H9 (cell line): ENCODE data around the gene ASCC1. TPM values are rescaled to one million over a fixed set of nuclear protein-coding genes. Genes with fewer than 3 reads are reported as not detected.

Source experiments
- DNase-seq: peaks from one replicate; pipeline ENCODE4 v3.0.0-alpha.2; 2017
- H2AFZ ChIP-seq: one replicate; pipeline ENCODE4 v1.6.1; 2013; ENCODE audit warnings: mild to moderate bottlenecking, low read length, control low read depth, moderate library complexity
- H2AK5ac ChIP-seq: 2 replicates; pipeline ENCODE4 v1.6.1; 2013; ENCODE audit warnings: low read length, control low read depth, mixed read lengths; ENCODE audit not compliant: insufficient read length
- H2BK120ac ChIP-seq: one replicate; pipeline ENCODE4 v1.6.1; 2013; ENCODE audit warnings: low read depth, mild to moderate bottlenecking, low read length, control low read depth, inconsistent platforms; ENCODE audit not compliant: poor library complexity, severe bottlenecking
- H2BK12ac ChIP-seq: 2 replicates; pipeline ENCODE4 v1.6.1; 2013; ENCODE audit warnings: low read length, control low read depth, mixed read lengths, low read depth; ENCODE audit not compliant: insufficient read length
- H2BK15ac ChIP-seq: 2 replicates; pipeline ENCODE4 v1.6.1; 2013; ENCODE audit warnings: low read depth, low read length, control low read depth
- H2BK20ac ChIP-seq: one replicate; pipeline ENCODE4 v1.6.1; 2013; ENCODE audit warnings: low read depth, mild to moderate bottlenecking, low read length, control low read depth, inconsistent platforms; ENCODE audit not compliant: poor library complexity, severe bottlenecking
- H2BK5ac ChIP-seq: 2 replicates; pipeline ENCODE4 v1.6.1; 2013; ENCODE audit warnings: low read length, control low read depth, mixed read lengths; ENCODE audit not compliant: insufficient read length
- H3K14ac ChIP-seq: 2 replicates; pipeline ENCODE4 v1.6.1; 2013; ENCODE audit warnings: low read length, control low read depth; ENCODE audit not compliant: insufficient read depth
- H3K18ac ChIP-seq: 2 replicates; pipeline ENCODE4 v1.6.1; 2013; ENCODE audit warnings: low read depth, mild to moderate bottlenecking, mixed read lengths, low read length, control low read depth; ENCODE audit not compliant: insufficient read length
- H3K23ac ChIP-seq: 2 replicates; pipeline ENCODE4 v1.6.1; 2013; ENCODE audit warnings: low read length, control low read depth, mixed read lengths, low read depth; ENCODE audit not compliant: insufficient read length
- H3K23me2 ChIP-seq: 2 replicates; pipeline ENCODE4 v1.6.1; 2013; ENCODE audit warnings: low read depth, mild to moderate bottlenecking, mixed read lengths, low read length, control low read depth; ENCODE audit not compliant: insufficient read length, poor library complexity, severe bottlenecking
- H3K27ac ChIP-seq: 2 replicates; pipeline ENCODE4 v1.5.1; 2013; ENCODE audit warnings: low read length, control low read depth, mixed read lengths, low read depth; ENCODE audit not compliant: insufficient read length
- H3K27me3 ChIP-seq: 2 replicates; pipeline ENCODE4 v1.6.1; 2013; ENCODE audit warnings: low read length, control low read depth, inconsistent platforms; ENCODE audit not compliant: insufficient read depth
- H3K4ac ChIP-seq: 2 replicates; pipeline ENCODE4 v1.6.1; 2013; ENCODE audit warnings: low read depth, mild to moderate bottlenecking, control low read depth, inconsistent platforms, low read length, moderate library complexity
- H3K4me1 ChIP-seq: 2 replicates; pipeline ENCODE4 v1.6.1; 2013; ENCODE audit warnings: low read length, control low read depth, inconsistent platforms; ENCODE audit not compliant: insufficient read depth
- H3K4me2 ChIP-seq: 2 replicates; pipeline ENCODE4 v1.6.1; 2013; ENCODE audit warnings: low read length, control low read depth, mixed read lengths; ENCODE audit not compliant: insufficient read length, insufficient read depth
- H3K56ac ChIP-seq: 2 replicates; pipeline ENCODE4 v1.6.1; 2013; ENCODE audit warnings: low read depth, mild to moderate bottlenecking, mixed read lengths, low read length, control low read depth; ENCODE audit not compliant: insufficient read length
- H3K79me1 ChIP-seq: 2 replicates; pipeline ENCODE4 v1.6.1; 2013; ENCODE audit warnings: low read depth, mild to moderate bottlenecking, moderate library complexity, low read length, control low read depth, inconsistent platforms; ENCODE audit not compliant: insufficient read depth, poor library complexity, severe bottlenecking
- H3K79me2 ChIP-seq: 2 replicates; pipeline ENCODE4 v1.6.1; 2013; ENCODE audit warnings: low read length, control low read depth, inconsistent platforms; ENCODE audit not compliant: insufficient read depth
- H3K9ac ChIP-seq: 2 replicates; pipeline ENCODE4 v1.6.1; 2013; ENCODE audit warnings: low read length, control low read depth, mixed read lengths; ENCODE audit not compliant: insufficient read length; ENCODE audit errors: extremely low read depth
- H3K9me3 ChIP-seq: one replicate; pipeline ENCODE4 v1.6.1; 2013; ENCODE audit warnings: low read depth, low read length, inconsistent platforms; ENCODE audit not compliant: control insufficient read depth
- H3T11ph ChIP-seq: one replicate; pipeline ENCODE4 v1.6.1; 2013; ENCODE audit warnings: mild to moderate bottlenecking, low read length, control low read depth, inconsistent platforms
- H4K20me1 ChIP-seq: one replicate; pipeline ENCODE4 v1.6.1; 2013; ENCODE audit not compliant: control insufficient read depth, insufficient read length, insufficient read depth
- H4K5ac ChIP-seq: 2 replicates; pipeline ENCODE4 v1.6.1; 2013; ENCODE audit warnings: low read depth, mild to moderate bottlenecking, mixed read lengths, low read length, control low read depth; ENCODE audit not compliant: insufficient read length
- H4K8ac ChIP-seq: replicated peaks from 2 replicates; pipeline ENCODE4 v1.6.1; 2013; ENCODE audit warnings: low read length, control low read depth, mixed read lengths, low read depth; ENCODE audit not compliant: insufficient read length
- H4K91ac ChIP-seq: 2 replicates; pipeline ENCODE4 v1.6.1; 2013; ENCODE audit warnings: low read depth, mild to moderate bottlenecking, moderate library complexity, mixed read lengths, low read length, control low read depth; ENCODE audit not compliant: insufficient read length
- H3K27ac Mint-ChIP-seq, 3 experiments: 2 replicates in 2 of 3; 3 replicates in 1 of 3; pipeline ENCODE4 v1.8.0; 2020 to 2021; ENCODE audit warnings: mixed read lengths in 3 of 3, mild to moderate bottlenecking in 1 of 3, moderate library complexity in 1 of 3
- H3K27me3 Mint-ChIP-seq: 2 replicates; pipeline ENCODE4 v1.8.0; 2021; ENCODE audit warnings: low read depth, mild to moderate bottlenecking, moderate library complexity, mixed read lengths
- H3K36me3 Mint-ChIP-seq, 3 experiments: 2 replicates in 2 of 3; 3 replicates in 1 of 3; pipeline ENCODE4 v1.8.0; 2020 to 2021; ENCODE audit warnings: low read depth in 3 of 3, mixed read lengths in 3 of 3; ENCODE audit not compliant: insufficient read depth in 1 of 3
- H3K4me1 Mint-ChIP-seq, 2 experiments: 2 replicates each; pipeline ENCODE4 v1.8.0; 2020; ENCODE audit warnings: mixed read lengths in 2 of 2
- H3K4me3 Mint-ChIP-seq, 2 experiments: 2 replicates in 1 of 2; 3 replicates in 1 of 2; pipeline ENCODE4 v1.8.0; 2020 to 2021; ENCODE audit warnings: mild to moderate bottlenecking in 2 of 2, mixed read lengths in 2 of 2, moderate library complexity in 1 of 2
- H3K9me3 Mint-ChIP-seq, 2 experiments: 2 replicates in 1 of 2; 3 replicates in 1 of 2; pipeline ENCODE4 v1.8.0; 2020; ENCODE audit warnings: mild to moderate bottlenecking in 2 of 2, mixed read lengths in 2 of 2, moderate library complexity in 1 of 2
- CTCF ChIP-seq: fragments of 200-600 bp; sonication (generic); conservative IDR thresholded peaks from 3 replicates; pipeline ENCODE4 v1.8.0; 2021; ENCODE audit warnings: antibody characterized with exemption, mild to moderate bottlenecking
- WGBS: extraction: QIAGEN DNeasy Blood & Tissue Kit; methylation state at CpG from one replicate; pipeline ENCODE4 v1.1.7; 2013; ENCODE audit warnings: missing lambda C conversion rate, low lambda C conversion rate, mixed read lengths; ENCODE audit not compliant: insufficient read length; ENCODE audit errors: extremely low coverage; 5-methylcytosine and 5-hydroxymethylcytosine counted together
- total RNA-seq: library from RNA; stranded (reverse); gene quantifications from 2 replicates; pipeline ENCODE4 v1.2.1, GENCODE V29; 2021

ASCC1 gene
- total RNA-seq, 1 experiment from 2014 or later = 41.2 TPM

- Histone ChIP-seq H3K79me2 (no peaks in the 10 kb centered on the region), H3K27me3 (peaks cover 9% of the 10 kb centered on the region; the same call in 1 of the 2 replicates), H2BK20ac (no peak overlapping the region), H3K18ac (no peak overlapping the region), H3T11ph (no peak overlapping the region), H3K9ac (no peak overlapping the region), H2BK5ac (no peak overlapping the region), H3K27ac (no peak overlapping the region), H3K79me1 (no peaks in the 10 kb centered on the region), H3K4me1 (no peaks in the 10 kb centered on the region), H3K4me2 (no peak overlapping the region), H2BK15ac (no peak overlapping the region), H3K4ac (no peak overlapping the region), H3K14ac (no peak overlapping the region), H3K56ac (no peak overlapping the region), H3K23me2 (peaks cover 6% of the 10 kb centered on the region), H4K5ac (no peak overlapping the region), H4K8ac (no peak overlapping the region), H3K23ac (no peak overlapping the region), H4K20me1 (no peaks in the 10 kb centered on the region), H3K9me3 (no peaks in the 10 kb centered on the region), H2AFZ (no peak overlapping the region), H2AK5ac (no peak overlapping the region), H4K91ac (no peak overlapping the region), H2BK12ac (no peak overlapping the region), H2BK120ac (no peak overlapping the region)
- no peak for TF ChIP-seq CTCF
- no peak for DNase-seq
- Mint-ChIP-seq H3K27me3 (peaks cover 27% of the 10 kb centered on the region), H3K36me3 (no peaks in the 10 kb centered on the region), H3K4me3 (no peak overlapping the region), H3K27ac (peak overlapping the region in 1 of 3 experiments; percentile 67; a peak in 1 of 7 replicates), H3K9me3 (peaks cover 0 to 2% of the 10 kb centered on the region in 2 experiments; a peak in 3 of 5 replicates), H3K4me1 (peaks cover 15 to 28% of the 10 kb centered on the region in 2 experiments)
- WGBS = no CpG with 5 or more reads among the region's 14 CpGs
Measured at GRCh38 chr10:72081772-72082590, 134.1 kb downstream of the ASCC1 start.
